ENCODE results near the gene DSG2. TPM values are rescaled to one million over a fixed set of nuclear protein-coding genes. Genes with fewer than 3 reads are reported as not detected.

Gene DSG2
- 194 and 196 TPM in 2 replicates for total RNA-seq (2022)
- percentile 94 among the genes with signal in this experiment for Bru-seq, nascent RNA
- percentile 97 among the genes with signal in this experiment for BruChase-seq, experiment 1, labeled RNA remaining after a 6-hour chase
- percentile 93 among the genes with signal in this experiment for BruChase-seq, experiment 2, labeled RNA remaining after a 2-hour chase
- long read RNA-seq, full-length matches to known transcripts: 77 of 133 reads
- long read RNA-seq, partial matches to known transcripts: 20 of 133 reads
- long read RNA-seq, other reads (novel, unspliced or antisense): 36 of 133 reads

GRCh38 chr18:31497836-31498573 is at the start of gene DSG2:
DSG2 (plus strand) TSS chr18:31498177; CDS start chr18:31498252, 75 bp downstream.
- H3K36me3 Mint-ChIP-seq (ENCODE audit: insufficient read depth, unreplicated experiment): peaks cover 30% of the 10 kb centered on the region
- TF ChIP-seq, protein P1, sequence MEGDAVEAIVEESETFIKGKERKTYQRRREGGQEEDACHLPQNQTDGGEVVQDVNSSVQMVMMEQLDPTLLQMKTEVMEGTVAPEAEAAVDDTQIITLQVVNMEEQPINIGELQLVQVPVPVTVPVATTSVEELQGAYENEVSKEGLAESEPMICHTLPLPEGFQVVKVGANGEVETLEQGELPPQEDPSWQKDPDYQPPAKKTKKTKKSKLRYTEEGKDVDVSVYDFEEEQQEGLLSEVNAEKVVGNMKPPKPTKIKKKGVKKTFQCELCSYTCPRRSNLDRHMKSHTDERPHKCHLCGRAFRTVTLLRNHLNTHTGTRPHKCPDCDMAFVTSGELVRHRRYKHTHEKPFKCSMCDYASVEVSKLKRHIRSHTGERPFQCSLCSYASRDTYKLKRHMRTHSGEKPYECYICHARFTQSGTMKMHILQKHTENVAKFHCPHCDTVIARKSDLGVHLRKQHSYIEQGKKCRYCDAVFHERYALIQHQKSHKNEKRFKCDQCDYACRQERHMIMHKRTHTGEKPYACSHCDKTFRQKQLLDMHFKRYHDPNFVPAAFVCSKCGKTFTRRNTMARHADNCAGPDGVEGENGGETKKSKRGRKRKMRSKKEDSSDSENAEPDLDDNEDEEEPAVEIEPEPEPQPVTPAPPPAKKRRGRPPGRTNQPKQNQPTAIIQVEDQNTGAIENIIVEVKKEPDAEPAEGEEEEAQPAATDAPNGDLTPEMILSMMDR (IDR thresholded peaks at IDR 0.05; ENCODE audit: unreplicated experiment): no peak
- H3K27me3 Mint-ChIP-seq (ENCODE audit: unreplicated experiment): no peaks in the 10 kb centered on the region
- no peaks in the 10 kb centered on the region for H3K9me3 Mint-ChIP-seq (ENCODE audit: low read depth, unreplicated experiment)
- H3K27ac Mint-ChIP-seq (ENCODE audit: unreplicated experiment): peak within 1 kb of the TSS; percentile 85
- peak; percentile 87 for DNase-seq
- no TSS peak for BruUV-seq (replicated peaks)
- H3K4me1 Mint-ChIP-seq (ENCODE audit: low read depth, unreplicated experiment): peaks cover 17% of the 10 kb centered on the region
- peak within 1 kb of the TSS; percentile 80 for H3K4me3 Mint-ChIP-seq (ENCODE audit: low read depth, unreplicated experiment)
- CTCF ChIA-PET: interaction anchor here (0.8 kb wide), 1 partner anchor 237 kb away, joined by 3 read pairs; no protein-coding TSS in a partner anchor
- intact Hi-C loops (cut with micrococcal nuclease; ENCODE audit: unreplicated experiment): loop anchor here (10.0 kb wide), 1 partner anchor 403 kb away; no protein-coding TSS in a partner anchor

- TF ChIP-seq, protein P1 (IDR thresholded peaks at IDR 0.05; ENCODE audit: unreplicated experiment): no peak
- no peak overlapping the region for H3K4me3 Mint-ChIP-seq (ENCODE audit: low read depth, unreplicated experiment)
- no peak for DNase-seq
- H3K27ac Mint-ChIP-seq (ENCODE audit: unreplicated experiment): no peak overlapping the region
- peaks cover 28% of the 10 kb centered on the region for H3K4me1 Mint-ChIP-seq (ENCODE audit: low read depth, unreplicated experiment)
- BruUV-seq (replicated peaks): no TSS peak
- no peaks in the 10 kb centered on the region for H3K36me3 Mint-ChIP-seq (ENCODE audit: insufficient read depth, unreplicated experiment)
- intact Hi-C loops (cut with micrococcal nuclease; ENCODE audit: unreplicated experiment): loop anchor here (5.0 kb wide), 1 partner anchor 37 kb away; no protein-coding TSS in a partner anchor
- CTCF ChIA-PET: no interaction called here
- H3K9me3 Mint-ChIP-seq (ENCODE audit: low read depth, unreplicated experiment): no peaks in the 10 kb centered on the region
- H3K27me3 Mint-ChIP-seq (ENCODE audit: unreplicated experiment): no peaks in the 10 kb centered on the region
These were observed 47.6 kb upstream of the DSG2 start for GRCh38 chr18:31450409-31450808.

- CTCF ChIA-PET: no interaction called here
- H3K27ac Mint-ChIP-seq (ENCODE audit: unreplicated experiment): no peak overlapping the region
- no peak for DNase-seq
- H3K36me3 Mint-ChIP-seq (ENCODE audit: insufficient read depth, unreplicated experiment): no peaks in the 10 kb centered on the region
- H3K4me1 Mint-ChIP-seq (ENCODE audit: low read depth, unreplicated experiment): peaks cover 28% of the 10 kb centered on the region
- TF ChIP-seq, protein P1 (IDR thresholded peaks at IDR 0.05; ENCODE audit: unreplicated experiment): no peak
- no peaks in the 10 kb centered on the region for H3K27me3 Mint-ChIP-seq (ENCODE audit: unreplicated experiment)
- intact Hi-C loops (cut with micrococcal nuclease; ENCODE audit: unreplicated experiment): loop anchor here (5.0 kb wide), 1 partner anchor 36 kb away; no protein-coding TSS in a partner anchor
- BruUV-seq (replicated peaks): no TSS peak
- no peak overlapping the region for H3K4me3 Mint-ChIP-seq (ENCODE audit: low read depth, unreplicated experiment)
- H3K9me3 Mint-ChIP-seq (ENCODE audit: low read depth, unreplicated experiment): no peaks in the 10 kb centered on the region
These were observed 46.4 kb upstream of the DSG2 start for GRCh38 chr18:31451625-31452024.

- Mint-ChIP-seq H3K27me3 (ENCODE audit: unreplicated experiment) (no peaks in the 10 kb centered on the region), H3K4me1 (ENCODE audit: low read depth, unreplicated experiment) (peaks cover 14% of the 10 kb centered on the region), H3K36me3 (ENCODE audit: insufficient read depth, unreplicated experiment) (no peaks in the 10 kb centered on the region), H3K27ac (ENCODE audit: unreplicated experiment) (peak overlapping the region; percentile 72), H3K9me3 (ENCODE audit: low read depth, unreplicated experiment) (no peaks in the 10 kb centered on the region), H3K4me3 (ENCODE audit: low read depth, unreplicated experiment) (no peak overlapping the region)
- intact Hi-C loops (cut with micrococcal nuclease; ENCODE audit: unreplicated experiment): loop anchor here (5.0 kb wide), 1 partner anchor 33 kb away; no protein-coding TSS in a partner anchor
- CTCF ChIA-PET: no interaction called here
- BruUV-seq (replicated peaks): no TSS peak
- TF ChIP-seq, protein P1 (IDR thresholded peaks at IDR 0.05; ENCODE audit: unreplicated experiment): no peak
- DNase-seq: peak; percentile 21
These were observed 43.8 kb upstream of the DSG2 start for GRCh38 chr18:31454066-31454708.

All from Calu3 (cell line).